H9 (cell line): ENCODE results near the gene CTXN1. TPM values are rescaled to one million over a fixed set of nuclear protein-coding genes. Genes with fewer than 3 reads are reported as not detected.

Source experiments
- DNase-seq: peaks from one replicate; pipeline ENCODE4 v3.0.0-alpha.2; 2017
- H2AFZ ChIP-seq: one replicate; pipeline ENCODE4 v1.6.1; 2013; ENCODE audit warnings: mild to moderate bottlenecking, low read length, control low read depth, moderate library complexity
- H2AK5ac ChIP-seq: 2 replicates; pipeline ENCODE4 v1.6.1; 2013; ENCODE audit warnings: low read length, control low read depth, mixed read lengths; ENCODE audit not compliant: insufficient read length
- H2BK120ac ChIP-seq: one replicate; pipeline ENCODE4 v1.6.1; 2013; ENCODE audit warnings: low read depth, mild to moderate bottlenecking, low read length, control low read depth, inconsistent platforms; ENCODE audit not compliant: poor library complexity, severe bottlenecking
- H2BK12ac ChIP-seq: 2 replicates; pipeline ENCODE4 v1.6.1; 2013; ENCODE audit warnings: low read length, control low read depth, mixed read lengths, low read depth; ENCODE audit not compliant: insufficient read length
- H2BK15ac ChIP-seq: 2 replicates; pipeline ENCODE4 v1.6.1; 2013; ENCODE audit warnings: low read depth, low read length, control low read depth
- H2BK20ac ChIP-seq: one replicate; pipeline ENCODE4 v1.6.1; 2013; ENCODE audit warnings: low read depth, mild to moderate bottlenecking, low read length, control low read depth, inconsistent platforms; ENCODE audit not compliant: poor library complexity, severe bottlenecking
- H2BK5ac ChIP-seq: 2 replicates; pipeline ENCODE4 v1.6.1; 2013; ENCODE audit warnings: low read length, control low read depth, mixed read lengths; ENCODE audit not compliant: insufficient read length
- H3K14ac ChIP-seq: 2 replicates; pipeline ENCODE4 v1.6.1; 2013; ENCODE audit warnings: low read length, control low read depth; ENCODE audit not compliant: insufficient read depth
- H3K18ac ChIP-seq: 2 replicates; pipeline ENCODE4 v1.6.1; 2013; ENCODE audit warnings: low read depth, mild to moderate bottlenecking, mixed read lengths, low read length, control low read depth; ENCODE audit not compliant: insufficient read length
- H3K23ac ChIP-seq: 2 replicates; pipeline ENCODE4 v1.6.1; 2013; ENCODE audit warnings: low read length, control low read depth, mixed read lengths, low read depth; ENCODE audit not compliant: insufficient read length
- H3K23me2 ChIP-seq: 2 replicates; pipeline ENCODE4 v1.6.1; 2013; ENCODE audit warnings: low read depth, mild to moderate bottlenecking, mixed read lengths, low read length, control low read depth; ENCODE audit not compliant: insufficient read length, poor library complexity, severe bottlenecking
- H3K27ac ChIP-seq: 2 replicates; pipeline ENCODE4 v1.5.1; 2013; ENCODE audit warnings: low read length, control low read depth, mixed read lengths, low read depth; ENCODE audit not compliant: insufficient read length
- H3K27me3 ChIP-seq: 2 replicates; pipeline ENCODE4 v1.6.1; 2013; ENCODE audit warnings: low read length, control low read depth, inconsistent platforms; ENCODE audit not compliant: insufficient read depth
- H3K4ac ChIP-seq: 2 replicates; pipeline ENCODE4 v1.6.1; 2013; ENCODE audit warnings: low read depth, mild to moderate bottlenecking, control low read depth, inconsistent platforms, low read length, moderate library complexity
- H3K4me1 ChIP-seq: 2 replicates; pipeline ENCODE4 v1.6.1; 2013; ENCODE audit warnings: low read length, control low read depth, inconsistent platforms; ENCODE audit not compliant: insufficient read depth
- H3K4me2 ChIP-seq: 2 replicates; pipeline ENCODE4 v1.6.1; 2013; ENCODE audit warnings: low read length, control low read depth, mixed read lengths; ENCODE audit not compliant: insufficient read length, insufficient read depth
- H3K56ac ChIP-seq: 2 replicates; pipeline ENCODE4 v1.6.1; 2013; ENCODE audit warnings: low read depth, mild to moderate bottlenecking, mixed read lengths, low read length, control low read depth; ENCODE audit not compliant: insufficient read length
- H3K79me1 ChIP-seq: 2 replicates; pipeline ENCODE4 v1.6.1; 2013; ENCODE audit warnings: low read depth, mild to moderate bottlenecking, moderate library complexity, low read length, control low read depth, inconsistent platforms; ENCODE audit not compliant: insufficient read depth, poor library complexity, severe bottlenecking
- H3K79me2 ChIP-seq: 2 replicates; pipeline ENCODE4 v1.6.1; 2013; ENCODE audit warnings: low read length, control low read depth, inconsistent platforms; ENCODE audit not compliant: insufficient read depth
- H3K9ac ChIP-seq: 2 replicates; pipeline ENCODE4 v1.6.1; 2013; ENCODE audit warnings: low read length, control low read depth, mixed read lengths; ENCODE audit not compliant: insufficient read length; ENCODE audit errors: extremely low read depth
- H3K9me3 ChIP-seq: one replicate; pipeline ENCODE4 v1.6.1; 2013; ENCODE audit warnings: low read depth, low read length, inconsistent platforms; ENCODE audit not compliant: control insufficient read depth
- H3T11ph ChIP-seq: one replicate; pipeline ENCODE4 v1.6.1; 2013; ENCODE audit warnings: mild to moderate bottlenecking, low read length, control low read depth, inconsistent platforms
- H4K20me1 ChIP-seq: one replicate; pipeline ENCODE4 v1.6.1; 2013; ENCODE audit not compliant: control insufficient read depth, insufficient read length, insufficient read depth
- H4K5ac ChIP-seq: 2 replicates; pipeline ENCODE4 v1.6.1; 2013; ENCODE audit warnings: low read depth, mild to moderate bottlenecking, mixed read lengths, low read length, control low read depth; ENCODE audit not compliant: insufficient read length
- H4K8ac ChIP-seq: replicated peaks from 2 replicates; pipeline ENCODE4 v1.6.1; 2013; ENCODE audit warnings: low read length, control low read depth, mixed read lengths, low read depth; ENCODE audit not compliant: insufficient read length
- H4K91ac ChIP-seq: 2 replicates; pipeline ENCODE4 v1.6.1; 2013; ENCODE audit warnings: low read depth, mild to moderate bottlenecking, moderate library complexity, mixed read lengths, low read length, control low read depth; ENCODE audit not compliant: insufficient read length
- H3K27ac Mint-ChIP-seq, 3 experiments: 2 replicates in 2 of 3; 3 replicates in 1 of 3; pipeline ENCODE4 v1.8.0; 2020 to 2021; ENCODE audit warnings: mixed read lengths in 3 of 3, mild to moderate bottlenecking in 1 of 3, moderate library complexity in 1 of 3
- H3K27me3 Mint-ChIP-seq: 2 replicates; pipeline ENCODE4 v1.8.0; 2021; ENCODE audit warnings: low read depth, mild to moderate bottlenecking, moderate library complexity, mixed read lengths
- H3K36me3 Mint-ChIP-seq, 3 experiments: 2 replicates in 2 of 3; 3 replicates in 1 of 3; pipeline ENCODE4 v1.8.0; 2020 to 2021; ENCODE audit warnings: low read depth in 3 of 3, mixed read lengths in 3 of 3; ENCODE audit not compliant: insufficient read depth in 1 of 3
- H3K4me1 Mint-ChIP-seq, 2 experiments: 2 replicates each; pipeline ENCODE4 v1.8.0; 2020; ENCODE audit warnings: mixed read lengths in 2 of 2
- H3K4me3 Mint-ChIP-seq, 2 experiments: 2 replicates in 1 of 2; 3 replicates in 1 of 2; pipeline ENCODE4 v1.8.0; 2020 to 2021; ENCODE audit warnings: mild to moderate bottlenecking in 2 of 2, mixed read lengths in 2 of 2, moderate library complexity in 1 of 2
- H3K9me3 Mint-ChIP-seq, 2 experiments: 2 replicates in 1 of 2; 3 replicates in 1 of 2; pipeline ENCODE4 v1.8.0; 2020; ENCODE audit warnings: mild to moderate bottlenecking in 2 of 2, mixed read lengths in 2 of 2, moderate library complexity in 1 of 2
- WGBS: extraction: QIAGEN DNeasy Blood & Tissue Kit; methylation state at CpG from one replicate; pipeline ENCODE4 v1.1.7; 2013; ENCODE audit warnings: missing lambda C conversion rate, low lambda C conversion rate, mixed read lengths; ENCODE audit not compliant: insufficient read length; ENCODE audit errors: extremely low coverage; 5-methylcytosine and 5-hydroxymethylcytosine counted together
- total RNA-seq: library from RNA; stranded (reverse); gene quantifications from 2 replicates; pipeline ENCODE4 v1.2.1, GENCODE V29; 2021
- TF ChIP-seq, protein P1 (sequence below): fragments of 200-600 bp; sonication (generic); conservative IDR thresholded peaks from 3 replicates; pipeline ENCODE4 v1.8.0; 2021; ENCODE audit warnings: antibody characterized with exemption, mild to moderate bottlenecking

CTXN1 gene
- total RNA-seq, 1 experiment from 2014 or later = 22.7 TPM

DNA sequence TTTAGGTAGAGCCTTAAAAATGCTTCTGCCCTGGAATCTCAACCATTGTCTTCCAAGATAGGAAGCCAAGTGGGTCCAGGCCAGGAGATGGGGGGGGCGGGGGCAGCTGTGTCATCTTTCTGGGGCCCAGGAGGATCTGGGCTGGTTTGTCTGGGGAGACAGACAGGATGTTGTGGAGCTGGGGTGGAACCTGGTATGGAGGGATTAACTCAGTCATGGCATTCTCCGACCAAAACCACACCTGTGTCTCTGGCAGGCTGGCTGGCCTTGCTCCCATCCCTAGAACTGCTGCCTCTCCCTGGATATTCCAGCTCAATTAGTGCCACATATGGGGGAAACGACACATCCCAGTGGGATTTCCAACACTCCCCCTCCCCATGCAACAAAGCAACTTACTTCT lies 25.0 kb downstream of the CTXN1 start:
- Histone ChIP-seq H3K56ac (no peak overlapping the region), H2BK20ac (no peak overlapping the region), H4K20me1 (no peaks in the 10 kb centered on the region), H3K79me2 (peaks cover 6% of the 10 kb centered on the region; the same call in 1 of the 2 replicates), H2AFZ (no peak overlapping the region), H3T11ph (no peak overlapping the region), H3K79me1 (no peaks in the 10 kb centered on the region), H2BK15ac (no peak overlapping the region), H3K14ac (no peak overlapping the region), H2BK120ac (no peak overlapping the region), H3K27me3 (no peaks in the 10 kb centered on the region), H2BK5ac (no peak overlapping the region), H2BK12ac (no peak overlapping the region), H3K23me2 (peaks cover 16% of the 10 kb centered on the region), H4K5ac (no peak overlapping the region), H3K27ac (no peak overlapping the region), H3K9me3 (no peaks in the 10 kb centered on the region), H2AK5ac (no peak overlapping the region), H3K4me1 (0 out of 2 replicates have a peak, but pooled peaks cover 4% of the 10 kb centered on the region), H3K9ac (no peak overlapping the region), H3K4me2 (no peak overlapping the region), H3K4ac (no peak overlapping the region), H4K91ac (no peak overlapping the region), H4K8ac (no peak overlapping the region), H3K18ac (no peak overlapping the region), H3K23ac (no peak overlapping the region)
- TF ChIP-seq, protein P1, sequence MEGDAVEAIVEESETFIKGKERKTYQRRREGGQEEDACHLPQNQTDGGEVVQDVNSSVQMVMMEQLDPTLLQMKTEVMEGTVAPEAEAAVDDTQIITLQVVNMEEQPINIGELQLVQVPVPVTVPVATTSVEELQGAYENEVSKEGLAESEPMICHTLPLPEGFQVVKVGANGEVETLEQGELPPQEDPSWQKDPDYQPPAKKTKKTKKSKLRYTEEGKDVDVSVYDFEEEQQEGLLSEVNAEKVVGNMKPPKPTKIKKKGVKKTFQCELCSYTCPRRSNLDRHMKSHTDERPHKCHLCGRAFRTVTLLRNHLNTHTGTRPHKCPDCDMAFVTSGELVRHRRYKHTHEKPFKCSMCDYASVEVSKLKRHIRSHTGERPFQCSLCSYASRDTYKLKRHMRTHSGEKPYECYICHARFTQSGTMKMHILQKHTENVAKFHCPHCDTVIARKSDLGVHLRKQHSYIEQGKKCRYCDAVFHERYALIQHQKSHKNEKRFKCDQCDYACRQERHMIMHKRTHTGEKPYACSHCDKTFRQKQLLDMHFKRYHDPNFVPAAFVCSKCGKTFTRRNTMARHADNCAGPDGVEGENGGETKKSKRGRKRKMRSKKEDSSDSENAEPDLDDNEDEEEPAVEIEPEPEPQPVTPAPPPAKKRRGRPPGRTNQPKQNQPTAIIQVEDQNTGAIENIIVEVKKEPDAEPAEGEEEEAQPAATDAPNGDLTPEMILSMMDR = no peak
- Mint-ChIP-seq H3K4me3 (no peak overlapping the region), H3K36me3 (peaks cover 13 to 26% (median 16%) of the 10 kb centered on the region in 3 experiments), H3K4me1 (peaks cover 15 to 24% of the 10 kb centered on the region in 2 experiments), H3K27me3 (peaks cover 3% of the 10 kb centered on the region; the same call in 1 of the 2 replicates), H3K27ac (no peak overlapping the region), H3K9me3 (no peaks in the 10 kb centered on the region; a peak in 3 of 5 replicates)
- WGBS = no CpG with 5 or more reads among the region's 3 CpGs
- DNase-seq = no peak
